ENCODE data around the gene VAMP2.
"Not testable (repeated sequence)": the region's sequence is repeated elsewhere in the genome, so short reads cannot be mapped to it uniquely, and the experiment has no call there.

VAMP2 gene

DNA sequence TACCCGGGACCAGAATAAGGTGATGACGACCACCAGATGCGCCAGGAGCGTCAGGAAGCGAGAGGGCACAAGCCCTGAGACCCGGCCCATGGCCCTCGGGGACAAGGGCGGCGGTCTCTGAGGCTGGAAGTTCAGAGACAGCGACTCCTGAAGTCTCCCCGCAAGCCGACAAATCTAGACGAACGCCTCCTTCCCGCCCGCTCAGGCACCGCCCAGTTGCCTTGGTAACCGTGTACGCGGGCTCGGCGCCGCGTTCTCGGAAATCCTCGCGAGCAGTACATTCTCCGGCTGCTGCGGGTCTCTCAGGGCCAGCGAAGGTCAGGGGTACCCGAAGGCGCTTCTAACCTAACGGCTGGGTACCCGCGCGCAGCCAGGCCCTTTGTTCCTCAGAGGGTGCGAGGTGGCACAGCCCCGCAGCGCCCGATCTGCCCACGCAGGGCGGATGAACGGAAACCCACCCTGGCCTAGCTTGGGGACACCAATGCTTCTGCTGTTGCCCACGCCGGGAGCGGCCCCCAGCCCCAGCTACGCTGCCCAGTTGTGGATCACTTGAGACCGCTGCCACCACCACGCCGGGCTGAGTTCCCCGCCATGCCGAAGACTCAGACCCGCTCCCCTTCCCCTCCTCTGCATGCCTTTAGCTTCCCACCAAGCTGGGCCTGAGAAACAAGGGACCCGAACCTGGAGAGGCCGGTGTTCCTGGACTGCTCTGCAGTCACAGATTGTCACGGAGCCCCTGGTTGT lies 13.6 kb upstream of the VAMP2 start, which contains the start of gene TMEM107:
TMEM107 (minus strand) TSS at position 184 of the 744 bp plus-strand sequence; CDS start at position 90, 94 bp downstream.
- peak in 2 of 3 experiments; percentile 69 to 75 for DNase-seq (ENCODE audit: low read depth in 2 of 3, low spot score in 2 of 3)

DNA sequence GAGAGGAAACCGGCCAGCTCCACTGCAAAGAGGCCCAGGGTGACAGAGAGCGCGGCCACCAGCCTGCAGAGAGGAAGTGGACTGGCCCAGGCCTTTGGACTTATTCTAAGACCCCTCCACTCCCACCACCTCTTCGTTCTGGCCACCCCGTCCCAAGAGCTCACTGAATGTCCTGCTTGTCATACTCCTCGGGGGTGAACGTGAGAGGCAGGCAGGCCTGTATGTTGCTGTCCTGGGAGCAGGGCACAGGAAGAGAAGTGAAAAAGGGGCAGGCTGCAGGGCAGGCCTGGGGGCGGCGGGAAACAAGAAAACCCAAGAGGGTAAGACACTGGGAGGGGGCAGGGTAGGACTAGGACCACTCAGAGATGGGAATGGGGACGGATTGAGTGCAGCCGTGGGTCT lies 13.0 kb upstream of the VAMP2 start:
- DNase-seq (ENCODE audit: low read depth in 2 of 3, low spot score in 2 of 3), result no peak

DNA sequence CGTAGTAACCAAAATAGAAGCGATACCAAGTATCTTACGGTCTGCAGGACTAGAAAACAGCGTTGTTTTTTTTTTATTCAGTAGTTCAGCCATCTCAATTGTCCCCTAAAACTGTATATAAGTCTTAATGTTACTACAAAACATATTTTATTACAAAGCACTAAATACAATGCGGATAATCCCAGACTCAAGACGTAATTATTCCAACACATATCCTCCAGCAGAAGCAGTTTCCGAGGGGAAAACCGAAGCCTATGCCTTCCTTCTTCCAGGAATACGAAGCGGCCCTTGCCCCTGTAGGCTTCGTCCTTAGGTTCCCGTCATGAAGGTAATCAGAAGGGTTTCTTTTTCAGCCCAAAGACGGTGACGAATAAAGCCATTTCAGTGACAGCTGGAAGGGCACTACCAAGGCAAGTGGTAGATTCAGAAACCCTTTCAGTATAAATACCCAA lies 11.1 kb upstream of the VAMP2 start:
- DNase-seq (ENCODE audit: low read depth in 2 of 3, low spot score in 2 of 3), result no peak

DNA sequence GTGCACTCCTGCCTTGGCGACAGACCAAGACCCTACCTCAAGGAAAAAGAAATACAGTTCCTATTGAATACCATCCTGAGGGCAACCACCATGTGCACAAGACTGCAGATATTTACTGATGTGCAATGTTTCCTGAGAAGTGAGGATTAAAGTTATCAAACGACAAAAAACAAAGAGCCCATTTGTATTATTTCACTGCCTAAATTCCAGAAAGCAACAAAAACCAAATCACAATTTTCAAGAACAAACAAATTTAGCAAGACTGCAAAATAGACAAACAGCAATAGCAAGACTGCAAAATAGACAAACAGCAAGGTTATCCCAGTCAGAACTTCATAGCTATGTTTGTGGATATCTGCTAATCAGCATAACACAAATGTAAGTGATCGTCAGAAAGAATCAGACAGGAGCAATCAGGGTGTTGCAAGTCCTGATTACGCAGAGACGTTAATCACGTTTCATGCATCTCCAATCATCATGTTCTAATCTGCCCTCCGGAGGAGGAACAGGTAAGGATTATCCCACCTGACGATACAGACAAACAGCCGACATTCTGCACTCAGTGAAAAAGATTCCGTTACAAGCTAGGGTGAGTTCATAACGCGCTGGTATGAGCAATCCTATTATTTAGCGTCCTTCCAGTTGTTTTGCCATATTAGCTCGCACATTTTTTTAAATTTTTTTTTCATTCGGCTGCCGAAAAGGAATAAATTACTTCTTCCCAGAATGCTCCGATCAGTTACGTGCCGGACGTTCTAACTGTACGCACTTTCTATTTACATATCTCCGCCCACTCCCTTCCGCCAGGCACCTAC lies 10.5 kb upstream of the VAMP2 start:
- DNase-seq (ENCODE audit: low read depth in 2 of 3, low spot score in 2 of 3), result no peak

DNA sequence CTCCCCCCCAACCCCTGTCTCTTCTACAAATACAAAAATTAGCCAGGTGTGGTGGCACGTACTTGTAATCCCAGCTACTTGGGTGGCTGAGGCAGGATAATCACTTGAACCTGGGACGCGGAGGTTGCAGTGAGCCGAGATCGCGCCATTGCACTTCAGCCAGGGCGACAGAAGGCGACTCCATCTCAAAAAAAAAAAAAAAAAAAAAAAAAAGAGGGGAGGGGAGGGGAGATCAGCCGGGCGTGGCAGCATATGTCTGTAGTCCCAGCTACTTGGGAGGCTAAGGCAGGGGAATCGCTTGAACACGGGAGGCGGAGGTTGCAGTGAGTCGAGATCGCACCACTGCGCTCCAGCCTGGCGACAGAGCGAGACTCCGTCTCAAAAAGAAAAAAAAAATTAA lies 7.4 kb upstream of the VAMP2 start:
- not testable (repeated sequence) for DNase-seq (ENCODE audit: low read depth in 2 of 3, low spot score in 2 of 3)

DNA sequence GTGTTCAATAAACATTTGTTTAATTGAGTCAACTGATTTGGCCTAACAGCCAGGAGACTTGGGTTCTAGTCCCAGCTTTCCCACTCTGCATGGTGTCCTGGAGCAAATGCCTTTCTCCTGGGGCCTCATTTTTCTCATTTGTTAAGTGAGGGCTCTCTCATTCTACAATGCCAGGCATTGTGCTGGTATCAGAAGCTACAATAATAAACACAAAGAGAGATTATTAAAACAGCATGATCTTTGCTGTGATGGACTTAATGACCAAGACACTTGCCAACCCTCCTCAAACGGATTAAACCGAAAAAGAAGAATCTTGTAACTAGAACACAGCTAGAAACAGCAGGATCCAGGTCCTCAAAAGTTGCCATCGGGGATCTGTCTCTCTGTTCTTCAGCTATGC lies 4.8 kb upstream of the VAMP2 start:
- no peak for DNase-seq (ENCODE audit: low read depth in 2 of 3, low spot score in 2 of 3)

DNA sequence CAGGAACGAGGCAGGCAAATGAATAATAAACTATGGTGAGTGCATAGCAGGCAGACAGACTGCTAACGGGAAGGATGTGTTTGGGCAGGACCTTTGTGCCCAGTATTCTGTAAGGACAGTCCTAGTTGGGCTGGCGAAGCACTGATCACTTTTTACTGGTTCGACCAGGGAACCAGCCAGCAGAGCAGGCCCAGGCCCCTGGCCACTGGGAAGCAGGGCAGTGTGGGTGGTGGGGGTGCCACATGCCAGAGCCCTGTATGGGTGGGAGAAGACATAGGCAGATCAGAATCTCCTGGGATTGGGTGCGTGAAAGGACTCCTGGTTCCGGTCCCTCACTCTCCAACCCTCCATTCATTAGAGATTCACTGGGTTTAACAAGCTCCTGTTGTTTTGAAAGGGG lies 4.0 kb upstream of the VAMP2 start:
- DNase-seq (ENCODE audit: low read depth in 2 of 3, low spot score in 2 of 3), result no peak

DNA sequence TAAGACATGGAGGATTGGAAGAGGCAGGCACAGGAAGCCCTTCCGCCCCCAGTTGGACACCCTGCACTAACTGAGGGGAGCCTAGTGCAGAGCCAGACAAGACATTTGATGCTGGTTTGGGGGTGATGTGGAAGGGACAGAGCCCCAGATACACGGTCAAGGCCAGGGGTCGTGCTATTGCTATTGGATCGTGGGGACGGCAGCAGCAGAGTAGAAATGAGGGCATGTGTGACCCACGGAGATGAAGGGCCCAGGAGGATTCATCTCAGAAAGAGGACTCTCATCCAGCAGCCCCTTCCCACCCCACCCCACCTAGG lies 2.0 kb upstream of the VAMP2 start:
- no peak for DNase-seq (ENCODE audit: low read depth in 2 of 3, low spot score in 2 of 3)

DNA sequence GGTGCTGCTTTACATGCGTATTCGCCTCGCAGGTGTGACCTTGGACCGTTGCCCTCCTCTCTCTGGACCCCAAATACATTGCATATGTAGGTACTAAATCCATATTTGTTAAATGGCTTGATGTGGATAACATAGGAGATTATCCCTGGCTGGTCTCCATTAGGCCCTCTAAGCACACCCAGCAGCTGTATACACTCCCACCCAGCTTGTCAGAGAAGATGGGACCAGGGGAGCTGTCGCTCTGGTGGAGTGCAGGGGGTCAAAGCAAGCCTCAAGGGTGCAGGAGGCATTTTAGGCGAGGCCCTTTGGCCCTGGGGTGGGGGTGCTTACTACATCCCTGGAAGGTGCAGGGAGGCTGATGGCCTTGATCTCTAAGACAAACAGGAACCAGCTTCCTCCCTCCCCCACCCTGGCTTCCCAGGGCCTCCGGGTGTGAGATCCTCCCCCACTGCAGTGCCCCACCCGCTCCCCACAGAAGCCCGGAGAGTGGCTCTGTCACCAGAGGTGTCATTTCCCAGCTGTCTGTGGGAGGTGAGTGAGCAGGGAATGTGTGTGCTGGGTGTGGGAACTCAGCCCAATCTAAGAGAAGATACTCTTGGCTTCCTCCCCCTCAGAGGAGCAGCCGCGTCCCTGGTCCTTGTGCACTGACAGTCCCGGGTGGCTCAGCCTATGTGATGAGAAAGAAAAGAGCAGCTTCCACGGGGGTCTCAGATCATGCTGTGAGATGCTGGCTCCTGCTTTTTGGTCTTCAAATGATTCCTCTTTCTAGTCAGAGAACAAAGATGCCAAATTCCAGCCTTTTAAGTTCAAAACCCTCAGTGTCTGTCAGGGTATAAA lies 1.4 kb upstream of the VAMP2 start:
- no peak for DNase-seq (ENCODE audit: low read depth in 2 of 3, low spot score in 2 of 3)

DNA sequence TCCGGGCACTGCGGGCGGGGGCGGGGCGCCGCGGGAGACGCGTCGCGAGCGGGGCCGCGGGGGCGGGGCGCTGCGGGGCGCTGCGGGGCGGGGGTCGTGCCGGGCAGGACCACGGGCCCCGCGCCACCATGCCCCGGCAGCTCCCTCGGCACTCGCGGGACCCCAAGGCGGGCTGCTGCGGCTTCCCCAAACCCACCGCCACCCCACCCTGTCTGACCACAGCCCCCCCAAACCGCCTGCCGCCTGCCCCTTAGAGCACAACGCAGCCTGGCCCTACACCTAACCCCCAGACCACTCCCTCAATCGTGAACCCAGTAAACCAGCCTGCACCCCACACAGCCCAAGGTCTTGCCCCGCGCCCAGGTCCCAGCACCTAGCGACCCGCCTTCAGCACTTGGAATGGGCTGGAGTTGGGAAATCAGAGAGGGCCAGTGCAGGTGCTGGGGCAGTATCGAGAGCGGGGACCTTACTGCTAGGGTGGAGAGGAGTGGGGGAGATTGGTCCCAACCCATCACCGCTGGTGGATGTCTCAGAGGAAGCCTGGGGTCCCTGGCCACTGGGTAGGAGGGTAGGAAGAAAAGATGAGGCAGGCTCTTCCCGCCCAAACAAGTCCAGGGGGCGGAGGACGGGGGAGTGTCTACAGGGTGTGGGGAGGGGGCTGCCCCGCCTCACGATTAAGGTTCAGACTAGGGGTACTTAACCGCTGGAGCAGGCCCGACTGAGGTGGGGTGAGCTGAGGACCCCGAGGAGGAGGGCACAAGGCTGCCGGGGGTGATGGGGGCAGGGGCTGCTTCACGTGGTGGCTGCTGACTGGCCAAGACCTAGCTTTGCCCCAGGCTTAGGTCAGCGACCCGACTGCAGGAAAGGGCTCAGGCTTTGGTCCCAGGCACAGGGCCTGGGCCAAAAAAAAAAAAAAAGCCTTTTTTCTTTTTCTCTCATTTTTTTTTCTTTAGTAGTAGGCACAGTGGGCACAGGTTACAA lies 539 bp upstream of the VAMP2 start:
- no peak for DNase-seq (ENCODE audit: low read depth in 2 of 3, low spot score in 2 of 3)

DNA sequence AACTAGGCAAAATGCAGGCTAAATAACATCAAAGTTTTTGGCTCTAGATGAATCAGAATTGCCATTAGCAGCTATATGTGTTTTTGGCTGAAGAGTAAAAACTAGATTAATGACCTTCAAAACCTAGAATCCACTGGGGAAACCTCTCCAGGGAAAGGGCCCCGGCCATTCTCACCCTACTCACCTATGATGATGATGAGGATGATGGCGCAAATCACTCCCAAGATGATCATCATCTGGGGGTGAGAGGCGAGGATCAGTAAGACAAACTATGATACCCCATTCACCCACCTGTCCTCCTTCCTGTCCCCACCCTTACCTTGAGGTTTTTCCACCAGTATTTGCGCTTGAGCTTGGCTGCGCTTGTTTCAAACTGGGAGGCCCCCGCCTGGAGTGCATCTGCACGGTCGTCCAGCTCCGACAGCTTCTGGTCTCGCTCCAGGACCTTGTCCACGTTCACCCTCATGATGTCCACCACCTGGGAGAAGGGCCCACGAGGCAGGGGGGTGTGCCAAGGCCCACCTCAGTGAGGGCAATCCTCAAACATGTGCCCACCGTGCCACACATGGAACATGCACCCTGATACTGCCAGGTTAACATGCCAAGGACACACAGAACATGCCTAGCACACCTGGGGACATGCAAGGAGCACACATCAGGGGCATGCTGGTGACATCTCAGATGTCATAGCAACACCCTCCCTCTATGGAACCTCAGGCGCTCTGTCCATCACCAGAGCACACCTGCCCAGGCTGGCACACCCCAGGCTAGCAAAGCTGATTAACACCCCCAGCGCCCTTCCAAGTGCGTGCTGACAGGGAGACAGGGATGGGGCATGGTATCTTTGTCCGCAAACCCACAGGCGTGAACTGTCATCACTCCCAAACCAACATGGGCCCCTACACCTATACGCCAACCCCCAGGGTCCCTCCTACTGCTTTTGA lies 1.2 kb downstream of the VAMP2 start:
- DNase-seq (ENCODE audit: low read depth in 2 of 3, low spot score in 2 of 3), result no peak

DNA sequence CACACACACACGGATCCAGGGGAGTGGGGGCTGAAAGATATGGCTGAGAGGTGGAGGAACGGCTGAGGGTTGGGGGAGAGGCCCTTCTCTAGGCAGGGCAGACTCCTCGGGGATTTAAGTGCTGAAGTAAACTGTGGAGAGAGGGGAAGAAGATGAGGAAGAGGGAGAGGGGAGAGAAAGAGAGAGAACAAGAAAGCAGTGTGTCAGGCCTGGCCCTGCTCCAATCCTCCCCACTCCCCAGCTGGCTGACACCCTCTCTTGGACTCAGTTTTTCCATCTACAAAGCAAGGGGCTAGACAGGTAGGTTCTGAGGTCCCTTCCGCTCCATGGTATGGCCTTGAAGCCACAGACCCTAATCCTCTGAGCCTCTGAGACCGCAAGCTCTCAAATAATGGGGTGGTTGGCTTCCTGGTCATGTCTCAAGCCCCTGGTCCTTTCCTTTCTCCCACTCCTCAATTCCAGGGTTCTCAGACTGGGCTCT lies 2.0 kb downstream of the VAMP2 start:
- no peak for DNase-seq (ENCODE audit: low read depth in 2 of 3, low spot score in 2 of 3)

DNA sequence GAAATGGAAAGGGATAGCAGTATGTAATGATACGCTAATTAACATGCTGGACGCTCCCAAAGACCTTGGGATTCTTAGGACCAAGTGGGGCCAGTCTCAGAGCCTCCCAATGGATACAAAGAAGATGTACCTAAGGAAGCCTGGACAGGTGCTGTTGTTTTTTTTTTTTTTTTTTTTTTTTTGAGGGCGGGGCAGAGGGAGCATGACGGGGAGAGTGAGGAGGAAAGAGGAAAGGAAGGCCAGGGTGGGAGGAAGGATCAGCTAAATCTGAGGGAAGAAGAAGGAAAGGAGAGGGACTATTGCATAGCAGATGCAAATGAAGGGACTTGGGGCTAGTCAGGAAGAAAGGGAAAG lies 2.5 kb downstream of the VAMP2 start:
- no peak for DNase-seq (ENCODE audit: low read depth in 2 of 3, low spot score in 2 of 3)

DNA sequence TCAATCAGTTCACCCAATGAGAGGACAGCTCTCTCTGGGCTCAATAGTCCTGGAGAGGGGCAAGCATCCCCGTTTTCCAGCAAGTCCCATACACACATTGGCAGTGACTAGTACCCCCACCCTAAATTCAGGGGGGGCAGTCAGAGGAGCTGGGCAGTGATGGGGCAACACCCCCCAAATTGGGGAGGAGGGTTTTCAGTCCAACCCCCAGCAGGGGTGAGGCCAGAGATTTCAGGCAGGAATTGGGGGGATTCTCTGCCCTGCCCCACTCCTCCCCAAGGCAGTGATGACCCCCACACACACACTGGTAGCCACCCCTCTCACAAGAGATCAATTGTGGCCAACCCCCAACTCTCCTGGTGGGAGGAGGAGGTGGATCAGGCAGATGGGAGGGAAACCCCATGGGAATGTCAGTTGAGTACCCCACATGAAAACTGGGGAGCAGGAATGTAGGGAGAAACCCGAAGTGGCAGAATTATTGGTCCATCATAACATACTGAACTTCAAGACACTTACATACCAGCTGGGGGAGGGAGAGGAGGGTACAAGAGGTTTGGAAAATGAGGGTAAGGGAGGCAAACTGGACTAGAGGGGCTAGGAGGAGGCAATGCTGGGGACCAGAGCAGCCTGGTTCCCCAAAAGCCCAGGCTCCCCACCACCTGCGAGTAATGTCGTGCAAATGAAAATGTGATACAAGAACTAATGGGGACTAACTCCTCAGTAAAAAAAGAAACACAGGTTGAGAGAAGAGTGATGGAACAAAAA lies 3.1 kb downstream of the VAMP2 start:
- no peak for DNase-seq (ENCODE audit: low read depth in 2 of 3, low spot score in 2 of 3)

DNA sequence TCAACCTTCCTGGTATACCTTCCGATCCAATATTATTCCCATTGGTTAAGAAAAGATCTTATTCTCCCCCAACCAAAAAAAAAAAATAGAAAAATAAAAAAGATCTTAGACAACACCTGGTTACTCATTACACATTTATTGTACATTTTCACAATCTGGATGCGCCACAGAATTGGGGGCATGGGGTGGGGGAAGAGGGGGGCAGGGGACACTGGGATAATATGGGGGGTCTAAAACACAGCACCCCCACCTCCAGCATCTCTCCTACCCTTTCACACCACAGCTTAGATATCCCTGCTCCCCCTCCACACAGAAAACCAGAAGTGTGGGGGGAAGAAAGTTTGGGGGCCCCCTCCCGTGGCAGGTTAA lies 3.7 kb downstream of the VAMP2 start:
- DNase-seq (ENCODE audit: low read depth in 2 of 3, low spot score in 2 of 3), result no peak

DNA sequence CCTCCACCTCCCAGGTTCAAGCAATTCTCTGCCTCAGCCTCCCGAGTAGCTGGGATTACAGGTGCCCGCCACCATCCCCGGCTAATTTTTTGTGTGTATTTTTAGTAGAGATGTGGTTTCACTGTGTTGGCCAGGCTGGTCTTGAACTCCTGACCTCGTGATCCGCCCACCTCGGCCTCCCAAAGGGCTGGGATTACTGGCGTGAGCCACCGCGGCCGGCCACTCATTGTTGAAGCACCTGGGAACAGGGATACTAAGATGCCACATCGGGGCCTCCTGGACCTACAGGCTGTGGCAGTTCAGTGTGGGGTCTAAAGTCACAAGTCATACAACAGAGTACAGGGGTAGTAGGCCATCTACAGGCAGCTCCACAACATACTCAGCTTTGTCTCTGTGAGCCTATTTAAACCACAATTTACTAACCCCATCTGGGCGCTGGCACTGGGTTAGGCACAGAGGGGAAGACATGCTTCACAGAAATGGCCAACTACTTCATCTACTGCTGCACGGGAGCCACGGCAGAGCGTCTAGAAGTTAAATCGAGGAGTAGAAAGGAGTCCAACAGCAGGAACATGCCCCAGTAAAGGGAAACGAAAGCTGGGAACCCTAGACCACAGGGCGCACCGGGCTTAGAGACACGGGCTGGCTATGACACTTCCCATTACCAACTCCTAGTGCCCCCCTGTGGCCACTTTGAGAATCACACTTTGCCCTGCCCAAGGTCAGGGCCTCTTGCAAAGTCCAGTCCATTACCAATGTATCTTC lies 4.3 kb downstream of the VAMP2 start:
- peak in 2 of 3 experiments; percentile 84 for DNase-seq (ENCODE audit: low read depth in 2 of 3, low spot score in 2 of 3)

DNA sequence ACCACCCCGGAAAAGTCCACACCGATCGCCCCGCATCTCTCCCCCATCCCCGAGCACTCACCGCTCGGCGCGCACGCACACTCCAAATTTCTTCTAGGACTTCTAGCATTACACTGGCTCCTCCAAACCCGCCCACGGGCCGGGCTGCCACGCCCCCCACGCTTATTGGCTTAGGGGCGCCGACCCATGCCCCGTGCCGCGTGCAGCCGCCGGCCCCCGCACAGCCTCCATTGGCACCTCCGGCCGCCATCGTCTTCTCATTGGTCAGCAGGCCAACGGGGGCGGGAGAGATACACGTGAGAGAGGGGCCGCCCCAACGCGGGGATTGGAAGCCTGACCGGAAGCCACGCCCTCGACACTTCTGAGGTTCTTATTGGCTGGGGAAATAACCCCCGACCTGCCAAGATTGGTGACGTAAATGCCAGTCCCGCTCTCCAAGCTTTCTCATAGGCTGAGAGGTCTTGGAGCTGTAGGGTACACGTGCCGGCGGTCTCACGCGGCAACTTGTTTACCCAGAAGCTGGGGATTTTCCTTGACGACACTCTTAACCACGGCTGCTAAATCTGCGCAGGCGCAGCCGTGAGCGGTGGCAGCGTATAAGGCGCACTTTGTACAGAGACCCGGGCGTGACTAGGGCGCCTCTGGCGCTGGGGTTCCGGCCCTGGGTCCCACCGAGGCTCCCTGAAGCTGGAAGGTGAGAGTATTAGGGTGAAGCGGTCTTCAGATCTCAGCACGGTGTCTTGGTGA lies 6.3 kb downstream of the VAMP2 start:
- peak; percentile 98 to 100 (median 99) for DNase-seq (ENCODE audit: low read depth in 2 of 3, low spot score in 2 of 3)
